ENCODE measurements around the gene DLG2. TPM values are rescaled to one million over a fixed set of nuclear protein-coding genes. Genes with fewer than 3 reads are reported as not detected.

Gene DLG2
- total and polyA plus RNA-seq, 2 of the 4 experiments (the other 2 are of a cell fraction) = 0.31 to 0.36 TPM

GRCh38 chr11:85348945-85349344 is 278.2 kb downstream of the DLG2 start:
- Histone ChIP-seq H3K79me1 (ENCODE audit: low read depth in 1 of 2, low read length in 2 of 2) (no peaks in the 10 kb centered on the region), H3K56ac (ENCODE audit: extremely low read depth, insufficient read depth, low read length) (no peak overlapping the region), H3K18ac (ENCODE audit: low read depth, low read length) (no peak overlapping the region), H3K4me3 (ENCODE audit: insufficient read depth, low read depth, low read length) (no peak overlapping the region), H3K9me1 (ENCODE audit: insufficient read depth, low read length) (no peaks in the 10 kb centered on the region), H3K14ac (replicated peaks; ENCODE audit: low read depth, low read length) (no peak overlapping the region), H4K8ac (ENCODE audit: low read depth in 2 of 2, low read length in 2 of 2) (no peak overlapping the region), H2AFZ (replicated peaks; ENCODE audit: low read length, poor library complexity) (no peak overlapping the region), H4K91ac (ENCODE audit: insufficient read depth, low read depth, low read length) (no peak overlapping the region), H4K20me1 (ENCODE audit: insufficient read depth, low read length) (no peaks in the 10 kb centered on the region), H3K4ac (ENCODE audit: low read depth, low read length) (no peak overlapping the region), H2AK9ac (replicated peaks; ENCODE audit: low read depth, low read length, poor library complexity) (no peak overlapping the region), H2BK15ac (ENCODE audit: low read depth, low read length) (no peak overlapping the region), H3K27me3 (ENCODE audit: control insufficient read depth, insufficient read depth, low read length) (no peaks in the 10 kb centered on the region), H3K36me3 (ENCODE audit: control insufficient read depth, insufficient read depth, low read length) (no peaks in the 10 kb centered on the region), H3K27ac (ENCODE audit: insufficient read depth, low read length) (no peak overlapping the region), H2BK5ac (ENCODE audit: low read depth, low read length, poor library complexity, severe bottlenecking) (no peak overlapping the region), H3K4me2 (ENCODE audit: low read depth, low read length) (no peak overlapping the region), H2AK5ac (ENCODE audit: low read depth, low read length) (no peak overlapping the region), H3K4me1 (ENCODE audit: control insufficient read depth, insufficient read depth, low read length) (no peaks in the 10 kb centered on the region), H2BK120ac (ENCODE audit: low read depth, low read length) (no peak overlapping the region), H3K9ac (ENCODE audit: low read depth, low read length) (no peak overlapping the region), H3K9me3 (ENCODE audit: control insufficient read depth, insufficient read depth, low read length) (no peaks in the 10 kb centered on the region), H2BK20ac (ENCODE audit: low read depth, low read length) (no peak overlapping the region), H3K23ac (ENCODE audit: low read depth, low read length) (no peak overlapping the region), H4K5ac (ENCODE audit: low read depth, low read length) (no peak overlapping the region)
- DNase-seq (no peak), ATAC-seq (ENCODE audit: low read depth) (no peak)
- intact Hi-C loops (cut with micrococcal nuclease) = no loop called here
- dilution Hi-C loops (cut with HindIII; ENCODE audit: low sequenced_read_pairs, unreplicated experiment) = no loop called here
- ChIA-PET CTCF (no interaction called here), POLR2A (ENCODE audit: unreplicated experiment) (no interaction called here)
- TF ChIP-seq MAFK (IDR thresholded peaks at IDR 0.05; ENCODE audit: low read depth, low read length) = no peak
- no peak for TF ChIP-seq POLR2A (IDR thresholded peaks at IDR 0.05; ENCODE audit: low read depth, low read length)
- no peak for TF ChIP-seq MAZ (IDR thresholded peaks at IDR 0.05; ENCODE audit: borderline replicate concordance, low read depth, low read length)
- TF ChIP-seq RAD21 (IDR thresholded peaks at IDR 0.05; ENCODE audit: low read length) = no peak
- TF ChIP-seq NFE2L2 (IDR thresholded peaks at IDR 0.05; ENCODE audit: low read depth, low read length) = no peak
- TF ChIP-seq RCOR1 (IDR thresholded peaks at IDR 0.05; ENCODE audit: insufficient replicate concordance, low read length) = no peak
- TF ChIP-seq ELK1 (IDR thresholded peaks at IDR 0.05; ENCODE audit: borderline replicate concordance, low read depth, low read length) = no peak
- TF ChIP-seq RFX5 (IDR thresholded peaks at IDR 0.05; ENCODE audit: low read depth, low read length) = no peak
- no peak for TF ChIP-seq FOS (IDR thresholded peaks at IDR 0.05; ENCODE audit: low read depth, low read length)
- no peak for TF ChIP-seq CTCF (conservative IDR thresholded peaks at IDR 0.05; ENCODE audit: low read depth, low read length)
- TF ChIP-seq BHLHE40 (IDR thresholded peaks at IDR 0.05; ENCODE audit: low read depth, low read length) = no peak
- no peak for TF ChIP-seq MXI1 (IDR thresholded peaks at IDR 0.05; ENCODE audit: borderline replicate concordance, low read depth, low read length)
- no peak for TF ChIP-seq SMC3 (IDR thresholded peaks at IDR 0.05; ENCODE audit: low read depth, low read length)
- no peak for TF ChIP-seq USF2 (IDR thresholded peaks at IDR 0.05; ENCODE audit: low read depth, low read length)
- no peak for TF ChIP-seq CHD1 (IDR thresholded peaks at IDR 0.05; ENCODE audit: low read depth, low read length)
- TF ChIP-seq CEBPB (IDR thresholded peaks at IDR 0.05; ENCODE audit: low read depth, low read length) = no peak
- no TSS peak for BruUV-seq (replicated peaks)
- in situ Hi-C loops (cut with MboI; ENCODE audit: low sequenced_read_pairs) = no loop called here

Data from IMR-90 (cell line).